Spleen (tissue), 7 donors: ENCODE data around the gene TBX1.

Source experiments
- POLR2A ChIP-seq, 3 donors: fragments of 450-650 bp; IDR thresholded peaks; one replicate each; pipeline ENCODE4 v1.5.1; 2017; ENCODE audit warnings: antibody characterized with exemption in 3 of 3, mild to moderate bottlenecking in 1 of 3
- POLR2AphosphoS5 ChIP-seq, 3 donors: sonication (generic); formaldehyde crosslinking; IDR thresholded peaks; one replicate each; pipeline ENCODE4 v1.5.1; 2017; ENCODE audit warnings: antibody characterized with exemption in 3 of 3
- TF ChIP-seq, protein P1 (sequence below), 11 experiments: fragments of 200-600 bp in 7 of 11; fragments of 450-650 bp in 4 of 11; sonication (generic) in 4 of 11; IDR thresholded peaks in 8 of 11; conservative IDR thresholded peaks in 3 of 11; 1 replicate in 7 of 11; 2 replicates in 4 of 11; pipeline versions ENCODE4 v1.4.0 to v1.8.0; 2016 to 2021; ENCODE audit warnings: antibody characterized with exemption in 11 of 11, inconsistent platforms in 4 of 11, mild to moderate bottlenecking in 1 of 11
- donor health status: DM: no; HTN: no; CAD: no; lungs with moderate emphysema.
- donor health status: DM: no; HTN: no; CAD: no.
- donor health status: DM: no; HTN: no; CAD: no.

DNA sequence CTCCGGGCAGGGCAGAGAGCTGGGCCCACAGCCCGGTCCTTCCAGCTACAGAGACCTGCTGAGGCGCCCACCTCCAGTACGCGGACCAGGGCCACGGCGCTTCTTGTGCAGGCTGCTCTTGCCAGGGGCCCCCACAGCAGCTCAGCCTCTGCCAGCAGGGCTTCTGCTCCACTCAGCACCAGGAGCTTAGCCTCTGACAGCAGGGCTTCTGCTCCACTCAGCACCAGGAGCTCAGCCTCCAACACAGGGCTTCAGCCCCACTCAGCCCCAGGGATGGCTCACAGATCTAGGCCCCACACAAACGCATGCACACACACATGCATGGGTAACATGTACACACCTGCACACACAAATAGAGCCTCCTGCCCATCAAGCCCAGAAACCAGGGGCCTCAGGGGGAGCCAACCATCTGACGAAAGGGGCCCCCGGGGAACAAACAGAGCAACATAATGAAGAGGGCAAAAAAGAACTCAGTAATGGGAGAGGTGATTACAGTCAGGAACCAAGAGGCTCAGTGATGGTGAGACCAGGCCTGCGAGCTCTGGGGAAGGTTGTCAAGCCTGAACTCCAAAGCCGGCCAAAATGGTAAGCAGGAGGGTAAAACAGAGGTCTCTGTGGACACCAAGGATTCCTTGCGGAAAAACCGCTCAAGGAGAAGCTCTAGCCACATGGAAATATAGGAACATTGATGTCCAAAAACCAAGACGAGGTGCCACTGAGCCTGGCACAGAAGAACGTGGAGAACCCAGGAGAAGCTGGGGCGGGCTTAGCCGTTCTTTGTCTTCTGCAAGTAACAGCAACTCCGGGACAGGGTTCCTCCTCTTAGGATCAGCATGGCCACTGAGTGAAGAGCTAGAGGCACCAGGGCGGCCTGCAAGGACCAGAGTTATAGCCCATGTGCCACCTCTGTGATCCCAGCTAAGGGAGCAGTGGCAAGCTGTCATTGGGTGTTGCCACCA is 47.6 kb downstream of the TBX1 start:
- TF ChIP-seq, protein P1, sequence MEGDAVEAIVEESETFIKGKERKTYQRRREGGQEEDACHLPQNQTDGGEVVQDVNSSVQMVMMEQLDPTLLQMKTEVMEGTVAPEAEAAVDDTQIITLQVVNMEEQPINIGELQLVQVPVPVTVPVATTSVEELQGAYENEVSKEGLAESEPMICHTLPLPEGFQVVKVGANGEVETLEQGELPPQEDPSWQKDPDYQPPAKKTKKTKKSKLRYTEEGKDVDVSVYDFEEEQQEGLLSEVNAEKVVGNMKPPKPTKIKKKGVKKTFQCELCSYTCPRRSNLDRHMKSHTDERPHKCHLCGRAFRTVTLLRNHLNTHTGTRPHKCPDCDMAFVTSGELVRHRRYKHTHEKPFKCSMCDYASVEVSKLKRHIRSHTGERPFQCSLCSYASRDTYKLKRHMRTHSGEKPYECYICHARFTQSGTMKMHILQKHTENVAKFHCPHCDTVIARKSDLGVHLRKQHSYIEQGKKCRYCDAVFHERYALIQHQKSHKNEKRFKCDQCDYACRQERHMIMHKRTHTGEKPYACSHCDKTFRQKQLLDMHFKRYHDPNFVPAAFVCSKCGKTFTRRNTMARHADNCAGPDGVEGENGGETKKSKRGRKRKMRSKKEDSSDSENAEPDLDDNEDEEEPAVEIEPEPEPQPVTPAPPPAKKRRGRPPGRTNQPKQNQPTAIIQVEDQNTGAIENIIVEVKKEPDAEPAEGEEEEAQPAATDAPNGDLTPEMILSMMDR (IDR thresholded peaks at IDR 0.05 in 8 of 11, conservative IDR thresholded peaks at IDR 0.05 in 3 of 11) = no peak
- TF ChIP-seq POLR2AphosphoS5 (IDR thresholded peaks at IDR 0.05) (no peak), POLR2A (IDR thresholded peaks at IDR 0.05) (no peak)
